GM21717 (cell line): Measurements from ENCODE around the gene GBF1.
"Not testable (repeated sequence)": the region's sequence is repeated elsewhere in the genome, so short reads cannot be mapped to it uniquely, and the experiment has no call there.

Experiments used
- ATAC-seq: cut with Tn5 transposase; IDR thresholded peaks from one replicate; pipeline ENCODE4 v1.9.1; 2021; ENCODE audit warnings: mild to moderate bottlenecking, moderate library complexity; ENCODE audit not compliant: unreplicated experiment

Gene GBF1

GRCh38 chr10:102230861-102231356 is 14.4 kb upstream of the GBF1 start:
- ATAC-seq: no peak

GRCh38 chr10:102231357-102232318 is 13.7 kb upstream of the GBF1 start:
- ATAC-seq: no peak

- ATAC-seq: no peak
Observed at GRCh38 chr10:102233997-102234396, 11.3 kb upstream of the GBF1 start.

GRCh38 chr10:102234888-102235597 is 10.3 kb upstream of the GBF1 start:
- ATAC-seq: no peak

- no peak for ATAC-seq
Observed at GRCh38 chr10:102235598-102235920, 9.8 kb upstream of the GBF1 start.

- ATAC-seq: no peak
Observed at GRCh38 chr10:102236006-102236405, 9.3 kb upstream of the GBF1 start.

GRCh38 chr10:102237711-102238252 is 7.5 kb upstream of the GBF1 start:
- ATAC-seq: no peak

GRCh38 chr10:102240467-102241031 is 4.8 kb upstream of the GBF1 start:
- ATAC-seq: no peak

GRCh38 chr10:102241032-102241443 is 4.3 kb upstream of the GBF1 start:
- no peak for ATAC-seq

GRCh38 chr10:102241444-102242117 is 3.8 kb upstream of the GBF1 start, which contains the start of gene PITX3:
Gene PITX3 (minus strand): TSS chr10:102241512. CDS start chr10:102232080, 9,432 bp downstream.
- no peak for ATAC-seq

GRCh38 chr10:102242118-102242485 is 3.2 kb upstream of the GBF1 start:
- no peak for ATAC-seq

- no peak for ATAC-seq
Observed at GRCh38 chr10:102243309-102243708, 2.0 kb upstream of the GBF1 start.

- no peak for ATAC-seq
Observed at GRCh38 chr10:102245932-102246251, 560 bp downstream of the GBF1 start.

- no peak for ATAC-seq
Observed at GRCh38 chr10:102246261-102246660, 929 bp downstream of the GBF1 start.

- ATAC-seq: no peak
Observed at GRCh38 chr10:102247734-102248133, 2.4 kb downstream of the GBF1 start.

GRCh38 chr10:102252508-102252907 is 7.2 kb downstream of the GBF1 start:
- ATAC-seq: not testable (repeated sequence)

- no peak for ATAC-seq
Observed at GRCh38 chr10:102254426-102254825, 9.1 kb downstream of the GBF1 start.

- ATAC-seq: no peak
Observed at GRCh38 chr10:102255404-102255803, 10.1 kb downstream of the GBF1 start.

- no peak for ATAC-seq
Observed at GRCh38 chr10:102261196-102261595, 15.9 kb downstream of the GBF1 start.

- no peak for ATAC-seq
Observed at GRCh38 chr10:102261842-102262241, 16.5 kb downstream of the GBF1 start.
